DMS53 treated with DMSO at 0.1 percent for 48 hours (cell line): ENCODE data around the gene FOXO1.

Source experiments
- DNase-seq: peaks from one replicate; lab custom pipeline; 2025; ENCODE audit not compliant: unreplicated experiment; lab: John Stamatoyannopoulos, UW

The FOXO1 gene

DNA sequence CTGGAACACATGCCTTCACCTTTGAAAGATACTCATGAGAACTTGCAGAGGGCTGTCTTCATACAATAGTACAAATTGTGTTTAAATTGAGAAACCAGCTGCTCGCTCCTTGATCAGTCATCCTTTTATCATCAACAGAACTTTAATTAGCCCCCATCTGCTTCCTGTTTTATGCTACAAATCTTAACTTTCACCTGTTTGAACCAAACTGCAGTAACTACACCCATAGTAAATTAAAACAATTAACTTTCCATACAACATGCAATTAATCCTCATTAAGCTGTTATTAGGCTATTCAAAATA lies 85.2 kb downstream of the FOXO1 start:
- no peak for DNase-seq

DNA sequence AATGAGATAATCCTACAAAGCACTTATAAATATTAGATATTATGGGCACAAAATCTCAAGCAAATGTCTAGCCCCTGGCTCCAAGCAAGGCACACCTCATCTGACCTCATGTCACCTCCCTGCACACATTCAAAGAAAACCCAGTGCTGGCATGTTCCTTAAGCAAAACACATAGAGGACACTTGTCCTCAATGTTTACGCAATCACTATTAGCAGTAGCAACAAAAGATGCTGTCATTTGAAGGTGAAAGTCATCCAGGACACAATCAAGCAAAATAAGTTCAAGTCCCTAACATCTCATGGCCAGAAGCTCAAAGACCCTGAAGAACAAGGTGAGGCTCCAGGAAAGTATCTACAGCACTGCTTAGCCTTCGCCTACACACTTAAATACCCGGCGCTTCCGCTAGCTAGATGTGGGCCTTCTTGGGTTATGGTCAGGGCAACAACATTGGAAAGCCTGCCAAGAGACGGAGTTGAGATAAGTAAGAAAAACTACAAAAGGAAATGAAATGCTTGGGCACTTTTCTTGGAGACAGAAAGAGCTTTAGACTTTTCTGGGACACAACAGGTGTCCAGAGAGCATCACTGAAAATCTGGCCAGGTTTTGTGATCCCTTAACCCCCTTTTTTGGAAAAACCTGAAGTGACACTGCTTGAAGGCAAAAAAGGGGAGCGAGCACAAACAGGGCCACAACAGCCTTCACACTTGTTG lies 85.7 kb downstream of the FOXO1 start:
- no peak for DNase-seq

DNA sequence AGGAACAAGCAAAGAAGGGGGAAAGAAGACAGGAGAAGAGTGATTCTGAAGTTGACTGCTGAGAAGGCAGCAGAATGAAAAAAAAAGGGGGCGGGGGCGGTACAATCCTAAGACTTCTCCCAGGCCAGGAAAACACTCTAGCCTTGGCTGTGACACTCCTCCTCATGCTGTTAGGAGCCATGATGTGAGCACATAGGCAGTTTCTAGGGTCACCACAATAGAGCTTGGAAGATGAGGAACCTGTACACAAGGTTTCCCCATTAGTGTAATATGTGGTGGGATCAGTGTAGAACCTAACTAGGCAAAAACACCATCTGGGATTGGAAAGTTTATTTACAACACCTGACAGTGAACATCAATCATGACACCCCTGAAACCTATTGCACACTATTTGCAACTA lies 86.9 kb downstream of the FOXO1 start:
- no peak for DNase-seq

DNA sequence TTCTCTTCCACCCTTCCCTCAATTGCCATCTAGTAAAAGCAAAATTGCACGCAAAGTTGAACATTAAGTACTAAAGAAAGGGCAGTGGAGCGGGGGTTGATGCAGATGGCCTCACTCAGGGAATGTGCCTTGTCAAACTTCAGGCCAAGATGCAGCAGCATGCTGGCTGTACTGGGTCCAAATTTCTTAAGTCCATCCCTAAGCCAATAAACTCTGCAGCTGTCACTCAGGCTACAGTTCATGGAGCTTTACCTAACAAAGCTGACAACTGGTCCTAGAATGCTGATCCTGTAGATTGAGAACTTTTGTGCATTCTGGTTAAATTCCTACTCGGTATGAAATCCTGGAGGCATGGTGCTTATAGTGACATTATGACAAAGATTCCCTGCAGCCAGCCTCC lies 88.4 kb downstream of the FOXO1 start:
- no peak for DNase-seq

DNA sequence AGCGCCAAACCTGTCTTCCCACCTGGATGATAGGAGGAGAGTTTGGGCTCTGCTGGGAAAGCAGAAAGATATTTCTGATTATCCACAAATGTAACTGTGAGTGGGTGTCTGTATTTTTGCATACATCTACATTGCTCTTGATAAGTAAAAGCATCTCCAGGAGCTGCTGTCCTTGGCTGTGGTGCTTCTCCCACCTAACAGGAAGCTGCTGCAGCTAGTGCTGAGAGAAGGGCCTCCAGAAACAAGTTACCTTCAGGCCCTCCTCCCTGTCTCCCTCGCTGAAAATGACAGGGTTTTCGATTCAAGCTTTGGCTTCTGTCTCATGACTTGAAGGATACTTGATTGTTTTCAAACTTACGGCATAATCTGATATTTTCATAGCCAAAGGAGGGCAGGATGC lies 90.1 kb downstream of the FOXO1 start:
- DNase-seq, result no peak

DNA sequence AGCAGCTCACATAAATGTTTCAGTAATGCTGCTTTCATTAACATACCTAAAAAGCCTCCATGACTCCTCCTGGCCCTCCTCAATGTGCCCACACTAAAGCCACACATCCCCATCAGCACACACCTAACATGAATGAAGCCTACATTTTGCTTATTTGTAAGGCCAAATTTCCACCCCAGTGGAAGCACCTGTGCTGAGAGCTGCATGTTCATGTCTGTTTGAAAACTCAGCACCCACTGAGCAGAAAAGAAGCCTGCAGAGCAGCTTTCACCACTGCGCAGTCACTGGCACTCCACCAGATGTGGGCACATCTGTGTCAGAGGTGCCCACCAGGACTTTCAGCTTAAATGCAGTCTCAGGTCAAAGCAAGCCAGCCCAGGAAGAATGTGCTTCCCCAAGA lies 93.5 kb downstream of the FOXO1 start:
- no peak for DNase-seq

DNA sequence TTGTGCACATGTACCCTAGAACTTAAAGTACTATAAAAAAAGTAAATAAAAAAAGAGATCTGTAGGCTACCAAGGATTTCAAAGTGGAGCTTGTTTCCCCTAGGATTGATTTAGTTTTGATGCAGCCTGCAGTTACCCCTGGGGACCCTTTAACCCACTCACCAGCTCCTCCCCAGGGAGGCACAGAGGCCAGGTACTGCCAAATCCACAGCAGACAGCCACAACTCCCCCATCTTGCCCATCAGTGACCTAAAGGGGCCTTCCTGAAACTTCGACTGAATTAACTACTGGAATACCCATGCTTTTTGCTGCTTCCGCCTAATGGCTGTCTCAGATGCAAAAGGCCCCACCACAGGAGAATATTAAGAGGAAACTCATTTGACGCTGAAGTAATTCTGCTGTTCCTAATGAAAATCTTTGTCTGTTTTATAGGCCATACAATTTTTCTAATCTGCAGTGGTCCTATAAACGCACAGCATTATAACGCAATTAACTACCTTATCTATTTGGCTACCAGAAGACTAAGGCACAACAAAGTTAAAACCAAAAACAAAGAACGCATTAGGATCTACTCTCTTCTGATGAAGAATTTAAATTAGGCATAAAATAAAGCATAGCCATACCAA lies 95.0 kb downstream of the FOXO1 start:
- DNase-seq, result no peak

DNA sequence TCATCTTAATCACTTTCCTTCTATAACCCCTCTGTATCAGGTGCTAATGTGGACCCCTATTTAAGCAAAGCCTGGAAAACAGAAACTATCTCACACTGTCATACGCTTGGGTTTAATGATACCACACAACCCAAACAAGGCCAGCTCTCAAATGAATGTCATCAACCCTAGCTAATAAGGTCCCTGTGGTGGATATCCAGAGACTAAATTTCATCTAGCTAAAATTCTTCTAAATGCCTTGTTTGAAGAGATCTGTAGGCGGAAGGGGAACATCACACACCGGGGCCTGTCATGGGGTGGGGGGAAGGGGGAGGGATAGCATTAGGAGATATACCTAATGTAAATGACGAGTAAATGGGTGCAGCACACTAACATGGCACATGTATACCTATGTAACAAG lies 95.5 kb downstream of the FOXO1 start:
- DNase-seq, result no peak

DNA sequence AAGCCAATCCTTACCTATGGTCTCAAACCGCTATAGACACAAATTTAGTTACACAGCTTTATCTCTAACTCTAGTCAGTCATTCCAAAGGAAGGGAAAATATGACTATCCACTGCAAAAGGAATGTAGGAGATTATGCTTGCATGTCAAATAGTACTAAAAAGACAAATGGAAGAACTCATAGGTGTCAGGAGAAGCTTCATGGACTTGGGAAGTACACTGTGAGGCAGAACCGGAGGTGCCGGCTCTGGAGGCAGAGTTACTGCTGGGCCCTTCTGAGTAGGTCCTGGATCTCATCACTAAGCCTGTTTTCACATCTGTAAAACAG lies 97.5 kb downstream of the FOXO1 start:
- no peak for DNase-seq

DNA sequence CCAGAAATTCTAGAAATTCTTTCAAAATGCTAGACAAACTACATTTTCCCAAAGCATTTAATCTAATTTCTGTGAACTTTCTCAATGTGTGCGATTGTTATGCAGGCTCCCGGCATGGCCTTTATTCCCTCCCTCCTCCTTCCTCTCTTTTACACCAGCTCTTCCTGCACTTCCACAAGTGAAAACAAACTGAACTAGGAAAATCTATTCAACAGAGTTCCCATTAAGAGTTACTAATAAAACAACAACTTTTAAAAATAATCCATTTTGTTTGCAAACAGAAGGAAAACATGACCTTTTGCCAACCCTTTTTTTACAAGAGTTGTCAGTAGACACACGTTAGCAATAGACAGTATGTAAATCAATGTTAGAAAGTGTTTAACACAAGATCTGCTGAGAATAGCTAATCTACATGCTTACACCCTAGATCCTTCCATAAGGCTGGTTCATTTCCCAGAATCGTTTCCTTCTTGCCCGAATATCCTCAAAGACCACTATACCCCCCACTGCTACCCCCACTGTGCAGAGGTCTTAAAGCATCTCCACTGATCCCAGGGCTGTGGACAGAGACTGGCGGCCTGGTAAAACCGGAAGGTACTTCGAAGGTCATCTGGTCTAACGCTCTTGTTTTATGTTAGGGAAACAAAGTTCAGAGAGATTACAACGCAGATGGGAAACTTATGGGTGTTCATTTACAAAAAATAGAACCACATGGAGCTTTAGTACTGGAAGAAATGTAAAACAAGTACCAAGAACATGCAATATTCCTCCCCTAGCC lies 98.0 kb downstream of the FOXO1 start:
- DNase-seq, result no peak

DNA sequence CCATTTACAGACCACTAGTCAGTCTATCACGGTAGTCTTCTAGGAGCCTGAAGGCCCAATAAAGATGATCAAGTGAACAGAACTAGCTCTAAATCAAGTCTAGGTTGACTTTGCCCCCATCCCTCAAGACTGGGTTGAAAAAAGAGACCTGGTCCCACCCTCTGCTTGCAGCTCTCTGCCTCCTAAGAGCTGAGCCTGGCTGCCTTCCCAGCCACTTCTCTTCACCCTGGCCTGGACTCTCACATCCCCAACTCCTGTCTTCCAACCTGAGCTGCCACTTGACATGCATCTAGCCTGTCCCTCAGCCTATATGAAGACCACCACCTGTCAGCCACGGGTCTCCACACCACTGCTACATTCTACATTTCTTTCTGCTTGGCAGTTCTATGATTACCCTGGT lies 99.6 kb downstream of the FOXO1 start:
- no peak for DNase-seq

DNA sequence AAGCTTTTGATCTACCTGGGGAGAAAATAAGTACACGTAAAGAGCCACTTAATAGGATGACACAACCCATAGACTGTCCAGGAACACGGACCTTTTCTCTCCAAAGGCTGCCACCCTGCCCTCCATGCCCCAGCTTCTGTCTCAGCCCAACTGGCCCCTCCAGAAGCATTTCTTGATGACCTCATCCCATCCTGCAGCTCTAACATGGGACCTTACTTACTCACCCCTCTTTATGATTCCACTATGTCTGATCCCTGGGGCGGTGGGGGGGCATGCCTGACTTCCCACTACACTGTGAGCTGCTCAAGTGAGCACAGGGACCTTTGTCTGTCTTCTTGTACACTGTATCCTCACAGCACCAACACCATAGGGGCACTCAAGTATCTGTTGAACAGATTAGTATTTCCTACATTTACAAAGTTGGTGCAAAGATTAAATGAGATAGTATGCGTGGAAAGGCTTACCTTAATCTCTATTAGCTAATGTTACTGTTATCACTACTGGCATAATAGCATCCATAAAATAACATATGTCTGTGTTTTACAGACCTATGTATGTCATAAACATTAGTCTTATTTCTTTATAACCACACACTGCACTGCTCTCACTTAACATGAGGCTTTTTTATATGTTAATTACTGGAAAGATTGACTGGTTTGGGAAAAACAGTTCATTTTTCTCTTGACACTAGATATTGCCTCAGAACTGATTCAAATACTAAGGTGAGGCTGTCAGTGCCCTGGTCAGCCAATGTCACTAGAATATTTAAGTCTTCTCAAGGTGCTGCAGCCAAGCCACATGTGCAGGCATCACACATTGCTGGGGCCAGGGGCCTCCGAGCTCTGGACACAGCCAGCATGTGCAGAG lies 100.9 kb downstream of the FOXO1 start:
- no peak for DNase-seq

DNA sequence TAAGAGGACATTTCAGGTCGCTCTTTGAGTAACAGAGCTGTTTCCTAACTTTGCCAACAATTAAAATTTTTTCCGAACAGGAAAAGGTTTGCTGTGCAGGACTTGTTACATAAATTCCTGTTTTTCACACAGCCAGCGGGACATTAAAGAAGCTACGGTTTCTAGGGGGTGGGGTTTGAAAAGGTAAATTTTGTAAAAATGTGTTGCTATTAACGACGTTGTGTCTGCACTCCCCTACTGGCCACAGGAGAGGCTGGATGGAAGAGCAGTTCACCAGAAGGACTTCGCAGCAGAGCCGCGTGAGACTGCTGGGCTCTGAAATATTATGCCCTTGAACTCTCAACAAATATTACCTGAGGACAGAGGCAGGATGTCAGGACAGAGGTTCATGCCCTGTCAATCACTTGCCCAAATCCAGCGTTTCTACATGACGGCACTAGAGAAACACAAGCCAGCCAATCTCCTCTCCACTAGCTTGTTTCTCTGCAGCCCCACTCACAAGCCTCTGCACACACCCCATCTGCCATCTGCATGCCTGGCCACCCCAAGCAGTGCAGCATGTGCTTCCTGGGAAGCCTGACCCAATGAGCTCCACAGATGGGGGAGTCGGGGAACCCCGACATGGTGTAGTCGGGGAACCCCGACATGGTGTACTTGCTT lies 102.0 kb downstream of the FOXO1 start:
- DNase-seq, result no peak

DNA sequence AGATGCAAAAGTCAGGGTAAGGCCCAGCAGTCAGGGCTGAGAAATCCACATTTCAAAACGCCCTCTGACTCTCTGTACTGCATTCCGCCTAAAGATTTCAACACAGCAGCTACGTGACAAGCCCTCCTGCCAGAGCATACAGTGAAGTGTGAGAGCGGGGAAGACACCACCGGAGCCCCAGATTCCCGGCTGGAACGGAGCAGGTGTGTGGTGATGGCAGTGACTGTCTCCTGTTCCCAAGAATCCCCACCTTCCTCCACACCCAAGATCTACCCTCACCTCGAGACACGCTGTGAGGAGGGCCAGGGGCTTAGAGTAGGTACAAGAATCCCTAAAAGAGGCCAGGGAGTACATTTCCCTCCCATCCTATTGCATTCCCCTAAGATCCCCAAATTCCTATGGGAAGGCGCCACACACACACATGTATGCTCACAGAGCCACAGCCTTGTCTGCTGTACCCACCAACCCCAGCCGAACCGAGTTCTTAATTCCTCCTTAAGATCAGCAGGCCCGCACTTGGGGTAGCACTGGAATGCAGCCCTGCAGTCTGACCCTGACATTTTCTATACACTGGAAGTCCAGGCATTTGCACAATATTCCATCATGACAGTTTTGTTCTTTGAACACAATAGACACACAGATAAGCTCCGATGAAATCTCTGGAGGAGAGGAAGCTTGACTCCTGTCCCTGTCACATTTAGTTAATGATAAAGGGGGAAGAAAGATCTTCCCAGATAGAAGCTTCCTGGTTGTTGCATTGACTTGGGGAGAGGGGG lies 102.9 kb downstream of the FOXO1 start:
- no peak for DNase-seq

DNA sequence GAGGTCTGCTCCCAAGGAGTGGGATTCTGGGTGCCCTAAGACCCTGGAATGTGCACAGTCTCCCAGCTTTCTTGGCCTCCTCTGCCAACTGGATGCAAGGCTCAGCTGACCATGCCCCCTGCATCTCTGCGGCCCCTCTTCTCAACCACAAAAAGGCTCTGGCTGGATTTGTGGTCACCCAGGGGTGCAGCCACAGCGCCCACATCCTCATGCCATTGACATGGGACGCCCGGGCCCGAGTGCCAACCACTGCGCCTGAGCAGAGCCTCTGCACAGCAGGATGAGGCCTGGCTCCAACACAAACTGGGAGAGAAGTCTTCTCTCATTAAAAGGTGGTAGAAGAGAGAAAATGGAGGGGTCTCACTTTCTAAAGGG lies 103.5 kb downstream of the FOXO1 start:
- no peak for DNase-seq

DNA sequence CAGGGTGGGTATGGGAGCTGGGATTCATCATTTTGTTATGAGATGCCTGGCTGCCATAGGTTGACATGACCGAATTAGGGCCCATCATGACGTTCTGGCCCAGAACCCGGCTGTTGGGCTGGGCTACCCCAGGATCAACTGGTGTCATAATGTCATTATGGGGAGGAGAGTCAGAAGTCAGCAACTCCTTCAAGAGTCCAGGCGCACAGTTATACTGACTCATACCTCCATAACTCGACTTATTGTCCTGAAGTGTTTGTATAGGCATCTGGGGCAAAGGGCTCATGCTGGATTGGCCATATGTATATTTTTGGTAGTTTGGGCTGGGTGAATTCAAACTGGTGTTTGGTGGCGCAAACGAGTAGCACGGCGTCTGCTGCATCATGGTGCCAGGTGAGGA lies 106.5 kb downstream of the FOXO1 start:
- DNase-seq, result no peak

DNA sequence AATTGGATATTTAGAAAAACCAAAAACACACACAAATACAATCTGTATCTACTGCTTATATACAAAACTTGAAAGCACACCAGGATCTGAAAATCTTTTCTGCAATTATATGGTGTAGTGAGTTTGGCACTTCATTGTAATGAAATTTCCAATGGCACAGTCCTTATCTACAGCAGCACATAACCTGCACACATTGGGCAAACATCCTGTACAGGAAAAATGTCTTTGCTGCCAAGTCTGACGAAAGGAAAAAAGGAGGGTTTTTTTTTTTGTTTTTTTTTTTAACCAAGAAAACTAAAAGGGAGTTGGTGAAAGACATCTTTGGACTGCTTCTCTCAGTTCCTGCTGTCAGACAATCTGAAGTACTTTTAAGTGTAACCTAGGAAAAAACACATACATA lies 107.8 kb downstream of the FOXO1 start:
- DNase-seq, result no peak

DNA sequence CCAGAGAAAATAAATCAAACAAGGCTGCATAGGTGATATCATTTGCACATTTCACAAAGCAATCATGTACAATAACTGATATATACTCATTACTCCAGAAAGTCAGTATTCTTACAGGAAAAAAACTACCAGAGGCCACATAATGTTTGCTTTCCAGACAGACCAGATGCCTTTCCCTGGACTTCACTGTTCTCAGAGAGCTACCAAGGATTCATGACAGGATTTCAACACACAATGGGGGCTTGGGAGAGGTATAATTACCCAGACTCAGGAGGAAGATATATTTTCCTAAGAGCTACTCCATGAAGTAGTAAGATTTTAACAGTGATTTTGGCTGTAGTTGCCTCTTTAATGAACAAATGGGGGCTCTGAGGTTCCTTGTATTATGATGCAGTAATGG lies 110.0 kb downstream of the FOXO1 start:
- DNase-seq, result no peak

DNA sequence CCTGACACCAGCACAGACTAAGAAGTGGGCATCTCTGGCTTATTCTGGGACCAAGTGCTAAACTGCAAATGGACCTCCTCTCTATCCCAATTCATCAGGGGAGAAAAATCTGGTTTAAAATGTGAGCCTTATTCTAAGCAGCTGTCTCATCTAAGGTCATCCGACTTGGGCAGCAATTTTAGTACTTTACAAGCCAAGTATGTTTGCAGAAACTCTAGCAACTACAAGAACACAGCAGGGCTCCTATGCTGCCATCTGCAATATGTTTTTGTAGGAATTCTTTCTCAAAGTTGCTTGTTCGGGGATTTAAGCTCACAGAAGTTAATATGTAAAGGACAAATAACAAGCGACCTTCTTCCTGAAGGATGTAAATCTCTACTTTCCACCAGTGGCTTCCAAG lies 113.1 kb downstream of the FOXO1 start:
- no peak for DNase-seq

DNA sequence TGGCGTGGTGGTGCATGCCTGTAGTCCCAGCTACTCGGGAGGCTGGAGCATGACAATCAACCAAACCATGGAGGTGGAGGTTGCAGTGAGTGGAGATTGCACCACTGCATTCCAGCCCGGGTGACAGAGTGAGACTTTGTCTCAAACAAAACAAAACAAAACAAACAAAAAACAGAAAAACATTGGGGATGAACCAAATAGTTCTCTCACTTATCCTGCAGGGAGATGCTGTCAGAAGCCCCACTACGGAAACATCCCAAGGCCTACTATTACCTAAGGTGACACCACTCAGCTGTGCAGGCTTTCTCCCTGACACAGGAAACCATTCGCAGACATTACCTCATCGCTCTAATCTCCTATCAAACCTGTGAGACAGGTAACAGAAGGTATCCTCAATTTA lies 113.5 kb downstream of the FOXO1 start:
- DNase-seq, result no peak

DNA sequence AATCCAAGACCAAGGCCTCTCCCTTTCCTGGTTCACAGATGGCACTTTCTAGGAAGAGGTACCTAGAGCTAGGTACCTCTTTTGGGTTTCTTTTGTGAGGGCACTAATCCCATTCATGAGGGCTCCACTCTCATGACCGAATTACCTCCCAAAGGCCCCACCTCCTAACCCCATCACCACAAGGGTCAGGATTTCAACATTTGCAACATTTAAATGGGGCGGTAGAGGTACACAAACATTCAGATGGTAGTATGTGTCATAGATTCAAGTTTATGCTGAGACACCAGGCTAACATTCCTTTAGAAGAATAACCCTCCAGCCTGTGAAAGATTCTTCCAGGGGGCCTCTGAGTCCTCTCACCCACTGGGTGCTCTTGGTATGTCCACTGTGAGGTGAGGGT lies 116.3 kb downstream of the FOXO1 start:
- no peak for DNase-seq
